Colonic mucosa (tissue), 4 donors: Measurements from ENCODE around the gene RPUSD2. TPM values are rescaled to one million over a fixed set of nuclear protein-coding genes. Genes with fewer than 3 reads are reported as not detected.
A peak's percentile ranks its signal among the peaks of the same experiment; 100 is the strongest.
"Not testable (repeated sequence)": the region's sequence is repeated elsewhere in the genome, so short reads cannot be mapped to it uniquely, and the experiment has no call there.

Experiments used
- DNase-seq: peaks from one replicate; pipeline ENCODE4 v3.0.0-alpha.2; 2020
- H3K27ac ChIP-seq: fragments of 200-600 bp; one replicate; pipeline ENCODE4 v1.8.0; 2021
- H3K27me3 ChIP-seq: fragments of 200-600 bp; one replicate; pipeline ENCODE4 v1.8.0; 2021
- H3K36me3 ChIP-seq: fragments of 200-600 bp; one replicate; pipeline ENCODE4 v1.8.0; 2021
- H3K4me1 ChIP-seq: fragments of 200-600 bp; one replicate; pipeline ENCODE4 v1.8.0; 2021; ENCODE audit warnings: mild to moderate bottlenecking
- H3K4me3 ChIP-seq: fragments of 200-600 bp; one replicate; pipeline ENCODE4 v1.8.0; 2021
- H3K9ac ChIP-seq, 2 donors: one replicate each; pipeline ENCODE4 v1.7.0; 2013; ENCODE audit warnings: control low read depth in 2 of 2, low read depth in 2 of 2, low read length in 2 of 2
- H3K9me3 ChIP-seq: fragments of 200-600 bp; one replicate; pipeline ENCODE4 v1.8.0; 2021
- intact Hi-C: fragments of 100-400 bp; cut with DNase I; formaldehyde crosslinking; loops from one replicate; pipeline ENCODE4 v1.14.1; 2022
- total RNA-seq, 2 donors: library from RNA; stranded (reverse); fragmentation: NEBNext Ultra II Directional in 1 of 2; extraction: Animal tissue kit (Norgen Biotek cat#: 25700) in 1 of 2; gene quantifications; one replicate each; pipeline ENCODE4 v1.2.1, GENCODE V29; 2021
- TF ChIP-seq, protein P1 (sequence below): fragments of 200-600 bp; IDR thresholded peaks from one replicate; pipeline ENCODE4 v1.8.0; 2022; ENCODE audit warnings: antibody characterized with exemption, mild to moderate bottlenecking
- donor health status: healthy.
- donor health status: DM: no; HTN: no; CAD: no.
- donor health status: DM: no; HTN: no; CAD: no.

The RPUSD2 gene
- total RNA-seq, 2 donors from 2014 or later: 11.0 to 17.0 TPM

GRCh38 chr15:40565333-40566238, 3.5 kb upstream of the RPUSD2 start:
- Histone ChIP-seq H3K9ac (peak overlapping the region in 1 of 2 donors; percentile 100), H3K9me3 (no peaks in the 10 kb centered on the region), H3K27ac (peak overlapping the region; percentile 90), H3K4me1 (peaks cover 6% of the 10 kb centered on the region), H3K27me3 (no peaks in the 10 kb centered on the region), H3K4me3 (peak overlapping the region; percentile 93), H3K36me3 (no peaks in the 10 kb centered on the region)
- TF ChIP-seq, protein P1, sequence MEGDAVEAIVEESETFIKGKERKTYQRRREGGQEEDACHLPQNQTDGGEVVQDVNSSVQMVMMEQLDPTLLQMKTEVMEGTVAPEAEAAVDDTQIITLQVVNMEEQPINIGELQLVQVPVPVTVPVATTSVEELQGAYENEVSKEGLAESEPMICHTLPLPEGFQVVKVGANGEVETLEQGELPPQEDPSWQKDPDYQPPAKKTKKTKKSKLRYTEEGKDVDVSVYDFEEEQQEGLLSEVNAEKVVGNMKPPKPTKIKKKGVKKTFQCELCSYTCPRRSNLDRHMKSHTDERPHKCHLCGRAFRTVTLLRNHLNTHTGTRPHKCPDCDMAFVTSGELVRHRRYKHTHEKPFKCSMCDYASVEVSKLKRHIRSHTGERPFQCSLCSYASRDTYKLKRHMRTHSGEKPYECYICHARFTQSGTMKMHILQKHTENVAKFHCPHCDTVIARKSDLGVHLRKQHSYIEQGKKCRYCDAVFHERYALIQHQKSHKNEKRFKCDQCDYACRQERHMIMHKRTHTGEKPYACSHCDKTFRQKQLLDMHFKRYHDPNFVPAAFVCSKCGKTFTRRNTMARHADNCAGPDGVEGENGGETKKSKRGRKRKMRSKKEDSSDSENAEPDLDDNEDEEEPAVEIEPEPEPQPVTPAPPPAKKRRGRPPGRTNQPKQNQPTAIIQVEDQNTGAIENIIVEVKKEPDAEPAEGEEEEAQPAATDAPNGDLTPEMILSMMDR: no peak
- DNase-seq: peak; percentile 28
- intact Hi-C loops: no loop called here

DNA sequence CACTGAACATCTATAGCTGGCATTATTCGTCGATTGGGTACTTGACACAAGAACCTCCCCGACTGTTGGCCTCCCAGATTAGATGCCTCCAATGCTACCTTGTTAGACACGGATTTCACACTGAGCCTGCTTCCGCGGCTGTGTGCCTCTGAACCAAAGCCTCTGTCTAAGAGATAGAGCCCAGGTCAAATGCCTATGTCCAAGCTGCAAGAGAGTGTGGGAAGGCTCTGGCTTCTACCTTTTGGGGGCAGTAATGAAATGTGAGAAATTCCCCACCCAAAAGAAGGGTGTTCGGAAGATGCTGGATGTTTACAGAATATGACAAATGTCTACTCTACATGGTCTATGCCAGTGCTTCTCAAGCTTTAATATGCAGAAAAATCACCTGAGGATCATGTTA, 2.0 kb upstream of the RPUSD2 start:
- DNase-seq: no peak
- H3K9ac ChIP-seq: no peak overlapping the region

DNA sequence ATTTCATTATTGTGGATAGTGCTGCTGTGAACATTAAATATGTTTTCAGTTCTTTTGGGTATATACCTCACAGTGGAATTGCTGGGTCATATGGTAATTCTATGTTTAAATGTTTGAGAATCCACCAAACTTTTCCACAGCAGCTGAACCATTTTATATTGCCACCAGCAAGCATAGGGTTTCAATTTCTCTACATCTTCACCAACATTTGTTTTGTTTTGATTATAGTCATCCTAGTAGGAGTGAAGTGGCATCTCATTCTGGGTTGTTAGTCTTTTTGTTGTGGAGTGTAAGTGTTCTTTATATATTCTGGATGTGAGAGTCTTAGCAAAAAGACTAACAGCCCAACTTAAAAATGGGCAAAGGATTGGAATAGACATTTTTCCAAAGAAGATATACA, 6.0 kb downstream of the RPUSD2 start:
- TF ChIP-seq, protein P1: no peak
- H3K9ac ChIP-seq: no peak overlapping the region
- H3K9me3 ChIP-seq: no peaks in the 10 kb centered on the region
- DNase-seq: no peak
- no peaks in the 10 kb centered on the region for H3K36me3 ChIP-seq
- H3K4me1 ChIP-seq: peaks cover 6% of the 10 kb centered on the region
- intact Hi-C loops: no loop called here
- no peaks in the 10 kb centered on the region for H3K27me3 ChIP-seq
- H3K27ac ChIP-seq: no peak overlapping the region
- no peak overlapping the region for H3K4me3 ChIP-seq

More for the DNA sequence above, 2.0 kb upstream of the RPUSD2 start:
- Histone ChIP-seq H3K27me3 (no peaks in the 10 kb centered on the region), H3K9me3 (no peaks in the 10 kb centered on the region), H3K4me3 (no peak overlapping the region), H3K4me1 (peaks cover 7% of the 10 kb centered on the region), H3K36me3 (no peaks in the 10 kb centered on the region), H3K27ac (no peak overlapping the region)
- intact Hi-C loops: no loop called here
- TF ChIP-seq, protein P1: no peak

- DNase-seq, H3K9ac ChIP-seq, H3K4me3 ChIP-seq, H3K27me3 ChIP-seq, intact Hi-C loops, H3K36me3 ChIP-seq, H3K4me1 ChIP-seq, H3K9me3 ChIP-seq, H3K27ac ChIP-seq: not testable (repeated sequence)
Measured at GRCh38 chr15:40576914-40577313, 7.8 kb downstream of the RPUSD2 start.

DNA sequence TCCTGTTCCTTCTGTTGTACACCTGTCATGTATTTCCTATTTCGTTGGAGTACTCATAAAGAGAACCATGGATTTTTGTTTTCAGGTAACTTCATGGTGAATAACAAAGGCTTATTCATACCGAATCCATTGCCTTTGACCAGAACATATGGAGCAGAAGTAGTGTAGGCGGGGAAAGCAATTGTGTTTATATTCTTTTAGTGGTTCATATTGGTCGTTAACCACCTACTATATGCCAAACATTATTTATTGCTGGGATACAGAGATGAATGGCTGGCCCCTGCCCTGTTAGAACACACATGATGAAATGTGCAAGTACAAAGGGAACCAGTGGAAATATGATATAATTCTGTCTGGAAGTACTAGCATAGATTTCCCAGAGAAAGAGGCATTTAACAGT, 9.8 kb downstream of the RPUSD2 start:
- no peak overlapping the region for H3K4me3 ChIP-seq
- H3K4me1 ChIP-seq: no peaks in the 10 kb centered on the region
- H3K9ac ChIP-seq: peak overlapping the region in 1 of 2 donors; percentile 12
- no peak for DNase-seq
- no peaks in the 10 kb centered on the region for H3K27me3 ChIP-seq
- H3K9me3 ChIP-seq: no peaks in the 10 kb centered on the region
- H3K27ac ChIP-seq: no peak overlapping the region
- intact Hi-C loops: no loop called here
- no peaks in the 10 kb centered on the region for H3K36me3 ChIP-seq
- TF ChIP-seq, protein P1: no peak

GRCh38 chr15:40581796-40582195, 12.7 kb downstream of the RPUSD2 start:
- intact Hi-C loops, DNase-seq: not testable (repeated sequence)

More at GRCh38 chr15:40581796-40582195, 12.7 kb downstream of the RPUSD2 start:
- H3K4me3 ChIP-seq, H3K4me1 ChIP-seq, H3K36me3 ChIP-seq, H3K9ac ChIP-seq, H3K9me3 ChIP-seq, H3K27ac ChIP-seq, H3K27me3 ChIP-seq: not testable (repeated sequence)
